ENCODE measurements around the gene RASSF4. TPM values are rescaled to one million over a fixed set of nuclear protein-coding genes. Genes with fewer than 3 reads are reported as not detected.

The RASSF4 gene
- total RNA-seq, 1 experiment from 2014 or later, result 11.5 TPM

GRCh38 chr10:44978570-44979280, 19.1 kb downstream of the RASSF4 start, which contains the start of gene DEPP1:
Gene DEPP1 (minus strand): TSS chr10:44978809. CDS start chr10:44978030, 779 bp downstream.
- no peak within 1 kb of the TSS for H3K27ac ChIP-seq (ENCODE audit: insufficient read length, low read depth, low read length)
- no peak within 1 kb of the TSS for H4K91ac ChIP-seq (ENCODE audit: insufficient read length, low read depth, low read length)
- H3K14ac ChIP-seq (ENCODE audit: insufficient read depth, low read length), result peak within 1 kb of the TSS; percentile 34; the same call in 1 of the 2 replicates
- H3K4me1 Mint-ChIP-seq, result peaks cover 59 to 60% of the 10 kb centered on the region in 2 experiments
- H2BK20ac ChIP-seq (ENCODE audit: low read depth, low read length, poor library complexity, severe bottlenecking), result no peak within 1 kb of the TSS
- H3K9ac ChIP-seq (ENCODE audit: extremely low read depth, insufficient read length, low read length), result no peak within 1 kb of the TSS
- no peak within 1 kb of the TSS for H4K8ac ChIP-seq (replicated peaks; ENCODE audit: insufficient read length, low read depth, low read length)
- H3K27me3 ChIP-seq (ENCODE audit: insufficient read depth, low read length), result no peaks in the 10 kb centered on the region
- H2AFZ ChIP-seq (ENCODE audit: low read length), result no peak within 1 kb of the TSS
- no peak within 1 kb of the TSS for H3T11ph ChIP-seq (ENCODE audit: low read length)
- peaks cover 0 to 3% (median 0%) of the 10 kb centered on the region in 3 experiments; a peak in 1 of 7 replicates for H3K36me3 Mint-ChIP-seq (ENCODE audit: insufficient read depth in 1 of 3, low read depth in 3 of 3)
- peaks cover 4% of the 10 kb centered on the region for H3K23me2 ChIP-seq (ENCODE audit: insufficient read length, low read depth, low read length, poor library complexity, severe bottlenecking)
- peak; percentile 38; the same call in 2 of the 3 replicates for TF ChIP-seq CTCF (conservative IDR thresholded peaks at IDR 0.05)
- no peak within 1 kb of the TSS for H3K56ac ChIP-seq (ENCODE audit: insufficient read length, low read depth, low read length)
- no peak within 1 kb of the TSS for H2BK12ac ChIP-seq (ENCODE audit: insufficient read length, low read depth, low read length)
- H3K79me2 ChIP-seq (ENCODE audit: insufficient read depth, low read length), result no peaks in the 10 kb centered on the region
- peak within 1 kb of the TSS; percentile 41 to 60 for H3K4me3 Mint-ChIP-seq
- H4K20me1 ChIP-seq (ENCODE audit: control insufficient read depth, insufficient read depth, insufficient read length), result no peaks in the 10 kb centered on the region
- H2BK5ac ChIP-seq (ENCODE audit: insufficient read length, low read length), result no peak within 1 kb of the TSS
- H3K18ac ChIP-seq (ENCODE audit: insufficient read length, low read depth, low read length), result peak within 1 kb of the TSS; percentile 21
- no peak within 1 kb of the TSS for H3K4me2 ChIP-seq (ENCODE audit: insufficient read depth, insufficient read length, low read length)
- no peak within 1 kb of the TSS for H4K5ac ChIP-seq (ENCODE audit: insufficient read length, low read depth, low read length)
- no peaks in the 10 kb centered on the region for H3K79me1 ChIP-seq (ENCODE audit: insufficient read depth, low read depth, low read length, poor library complexity, severe bottlenecking)
- no peak within 1 kb of the TSS for H2BK120ac ChIP-seq (ENCODE audit: low read depth, low read length, poor library complexity, severe bottlenecking)
- H3K9me3 Mint-ChIP-seq, result no peaks in the 10 kb centered on the region
- peak; percentile 92 for DNase-seq
- no peak within 1 kb of the TSS for H3K23ac ChIP-seq (ENCODE audit: insufficient read length, low read depth, low read length)
- H3K4ac ChIP-seq (ENCODE audit: low read depth, low read length), result no peak within 1 kb of the TSS
- no peak within 1 kb of the TSS for H2AK5ac ChIP-seq (ENCODE audit: insufficient read length, low read length)
- no peaks in the 10 kb centered on the region for H3K9me3 ChIP-seq (ENCODE audit: control insufficient read depth, low read depth, low read length)
- H3K4me1 ChIP-seq (ENCODE audit: insufficient read depth, low read length), result peaks cover 12% of the 10 kb centered on the region
- no CpG with 5 or more reads among the region's 12 CpGs for WGBS (ENCODE audit: extremely low coverage, insufficient read length, low lambda C conversion rate)
- no peak within 1 kb of the TSS for H2BK15ac ChIP-seq (ENCODE audit: low read depth, low read length)
- H3K27ac Mint-ChIP-seq, result peak within 1 kb of the TSS; percentile 44 to 77 (median 55); a peak in 3 of 7 replicates
- H3K27me3 Mint-ChIP-seq (ENCODE audit: low read depth), result peaks cover 7% of the 10 kb centered on the region
